Osteoblast (primary cell): ENCODE results near the gene BMPR1B. TPM values are rescaled to one million over a fixed set of nuclear protein-coding genes. Genes with fewer than 3 reads are reported as not detected.

Experiments
- DNase-seq: peaks from one replicate; pipeline ENCODE4 v3.0.0; 2011; ENCODE audit warnings: low spot score, mixed read lengths; ENCODE audit not compliant: insufficient read length; ENCODE audit errors: missing footprints
- H2AFZ ChIP-seq: 2 replicates; pipeline ENCODE4 v1.6.0; 2011; ENCODE audit warnings: mild to moderate bottlenecking, low read length
- H3K27ac ChIP-seq: 2 replicates; pipeline ENCODE4 v1.5.1; 2011; ENCODE audit warnings: mild to moderate bottlenecking, low read depth, low read length, moderate library complexity
- H3K27me3 ChIP-seq: 2 replicates; pipeline ENCODE4 v1.6.0; 2012; ENCODE audit warnings: mild to moderate bottlenecking, control low read depth, inconsistent platforms, low read length, moderate library complexity; ENCODE audit not compliant: insufficient read depth
- H3K36me3 ChIP-seq: 2 replicates; pipeline ENCODE4 v1.5.1; 2011; ENCODE audit warnings: mild to moderate bottlenecking, low read length, control low read depth, moderate library complexity; ENCODE audit not compliant: insufficient read depth
- H3K4me1 ChIP-seq: 2 replicates; pipeline ENCODE4 v1.5.1; 2011; ENCODE audit warnings: mild to moderate bottlenecking, low read length, control low read depth, moderate library complexity; ENCODE audit not compliant: insufficient read depth
- H3K4me2 ChIP-seq: 2 replicates; pipeline ENCODE4 v1.6.0; 2011; ENCODE audit warnings: mild to moderate bottlenecking, low read length; ENCODE audit not compliant: insufficient read depth
- H3K4me3 ChIP-seq: fragments of 200-600 bp; sonication (generic); 3 replicates; pipeline ENCODE4 v1.5.1; 2012; ENCODE audit warnings: mild to moderate bottlenecking, low read length, inconsistent platforms; ENCODE audit not compliant: insufficient read depth
- H3K79me2 ChIP-seq: 2 replicates; pipeline ENCODE4 v1.6.0; 2012; ENCODE audit warnings: mild to moderate bottlenecking, low read length, control low read depth, inconsistent platforms; ENCODE audit not compliant: insufficient read depth
- H3K9me3 ChIP-seq: 2 replicates; pipeline ENCODE4 v1.5.1; 2011; ENCODE audit warnings: low read depth, low read length, control low read depth
- H4K20me1 ChIP-seq: 2 replicates; pipeline ENCODE4 v1.6.0; 2012; ENCODE audit warnings: mild to moderate bottlenecking, low read length, control low read depth; ENCODE audit not compliant: insufficient read depth
- total RNA-seq: library from RNA; depleted of rRNA; stranded (reverse); fragments of >200 nt; gene quantifications from 2 replicates; pipeline ENCODE4 v1.2.3, GENCODE V29; 2012
- TF ChIP-seq, protein P1 (sequence below): IDR thresholded peaks from 2 replicates; pipeline ENCODE4 v1.5.1; 2011; ENCODE audit warnings: mild to moderate bottlenecking, low read depth, low read length, moderate library complexity; ENCODE audit errors: extremely low read depth

BMPR1B gene
- total RNA-seq, 1 donor, result 2.5 TPM

- DNase-seq, result no peak
- Histone ChIP-seq H3K4me2 (no peak overlapping the region), H4K20me1 (no peaks in the 10 kb centered on the region)
Observed at GRCh38 chr4:95186666-95187065, 428.9 kb downstream of the BMPR1B start.

GRCh38 chr4:95188701-95189370 lies 431.1 kb downstream of the BMPR1B start:
- Histone ChIP-seq H3K27me3 (no peaks in the 10 kb centered on the region), H3K4me3 (no peak overlapping the region), H4K20me1 (no peaks in the 10 kb centered on the region), H3K4me1 (no peaks in the 10 kb centered on the region), H3K79me2 (no peaks in the 10 kb centered on the region), H2AFZ (no peak overlapping the region), H3K36me3 (no peaks in the 10 kb centered on the region), H3K9me3 (no peaks in the 10 kb centered on the region), H3K4me2 (no peak overlapping the region), H3K27ac (no peak overlapping the region)
- no peak for DNase-seq
- TF ChIP-seq, protein P1, sequence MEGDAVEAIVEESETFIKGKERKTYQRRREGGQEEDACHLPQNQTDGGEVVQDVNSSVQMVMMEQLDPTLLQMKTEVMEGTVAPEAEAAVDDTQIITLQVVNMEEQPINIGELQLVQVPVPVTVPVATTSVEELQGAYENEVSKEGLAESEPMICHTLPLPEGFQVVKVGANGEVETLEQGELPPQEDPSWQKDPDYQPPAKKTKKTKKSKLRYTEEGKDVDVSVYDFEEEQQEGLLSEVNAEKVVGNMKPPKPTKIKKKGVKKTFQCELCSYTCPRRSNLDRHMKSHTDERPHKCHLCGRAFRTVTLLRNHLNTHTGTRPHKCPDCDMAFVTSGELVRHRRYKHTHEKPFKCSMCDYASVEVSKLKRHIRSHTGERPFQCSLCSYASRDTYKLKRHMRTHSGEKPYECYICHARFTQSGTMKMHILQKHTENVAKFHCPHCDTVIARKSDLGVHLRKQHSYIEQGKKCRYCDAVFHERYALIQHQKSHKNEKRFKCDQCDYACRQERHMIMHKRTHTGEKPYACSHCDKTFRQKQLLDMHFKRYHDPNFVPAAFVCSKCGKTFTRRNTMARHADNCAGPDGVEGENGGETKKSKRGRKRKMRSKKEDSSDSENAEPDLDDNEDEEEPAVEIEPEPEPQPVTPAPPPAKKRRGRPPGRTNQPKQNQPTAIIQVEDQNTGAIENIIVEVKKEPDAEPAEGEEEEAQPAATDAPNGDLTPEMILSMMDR, result no peak

More at GRCh38 chr4:95186666-95187065, 428.9 kb downstream of the BMPR1B start:
- H3K4me1 ChIP-seq, result no peaks in the 10 kb centered on the region
- no peaks in the 10 kb centered on the region for H3K27me3 ChIP-seq
- no peak overlapping the region for H2AFZ ChIP-seq
- H3K79me2 ChIP-seq, result no peaks in the 10 kb centered on the region
- H3K36me3 ChIP-seq, result no peaks in the 10 kb centered on the region
- H3K4me3 ChIP-seq, result no peak overlapping the region
- TF ChIP-seq, protein P1, result no peak
- no peak overlapping the region for H3K27ac ChIP-seq
- no peaks in the 10 kb centered on the region for H3K9me3 ChIP-seq

DNA sequence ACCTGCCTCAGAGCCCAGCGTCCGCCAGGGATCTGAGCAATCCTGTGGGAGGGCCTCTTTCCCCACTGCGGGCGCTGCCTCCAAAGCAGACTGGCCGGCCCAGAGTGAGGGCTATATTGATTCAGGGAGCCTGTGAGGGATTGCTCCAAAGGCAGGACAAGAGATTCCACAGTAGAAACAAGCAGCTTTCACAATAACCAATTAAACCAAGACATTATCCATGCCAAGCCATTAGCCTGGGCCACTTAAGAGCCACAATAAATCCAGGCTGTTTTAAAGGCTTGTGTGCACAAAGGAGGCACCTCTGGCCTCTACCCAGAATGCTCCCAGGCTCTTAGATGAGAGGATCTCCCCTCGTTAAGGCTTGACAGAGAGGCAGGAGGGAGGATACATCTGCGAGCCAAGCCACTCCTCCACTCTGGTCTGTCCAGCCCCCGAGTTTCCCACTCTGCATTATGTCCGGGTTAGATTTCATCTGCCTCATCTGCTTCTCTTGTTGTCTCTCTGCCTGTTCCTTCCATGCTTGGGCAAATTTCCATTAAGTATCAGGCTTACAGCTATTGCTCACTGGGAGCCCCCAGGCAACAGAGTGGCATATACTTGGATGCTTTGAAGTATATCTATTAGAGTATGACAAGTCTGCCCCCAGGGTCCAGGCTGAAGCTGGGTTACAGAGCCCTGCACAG lies 433.1 kb downstream of the BMPR1B start:
- H3K79me2 ChIP-seq, result no peaks in the 10 kb centered on the region
- no peaks in the 10 kb centered on the region for H3K27me3 ChIP-seq
- no peaks in the 10 kb centered on the region for H3K4me1 ChIP-seq
- no peak overlapping the region for H3K4me2 ChIP-seq
- no peak overlapping the region for H3K27ac ChIP-seq
- TF ChIP-seq, protein P1, result no peak
- H3K9me3 ChIP-seq, result no peaks in the 10 kb centered on the region
- DNase-seq, result no peak
- H3K4me3 ChIP-seq, result no peak overlapping the region
- H4K20me1 ChIP-seq, result no peaks in the 10 kb centered on the region
- no peaks in the 10 kb centered on the region for H3K36me3 ChIP-seq
- H2AFZ ChIP-seq, result no peak overlapping the region

- TF ChIP-seq, protein P1, result no peak
- Histone ChIP-seq H3K27ac (no peak overlapping the region), H2AFZ (no peak overlapping the region), H3K9me3 (no peaks in the 10 kb centered on the region), H3K36me3 (no peaks in the 10 kb centered on the region), H3K4me3 (no peak overlapping the region), H4K20me1 (no peaks in the 10 kb centered on the region), H3K27me3 (no peaks in the 10 kb centered on the region), H3K4me1 (no peaks in the 10 kb centered on the region), H3K4me2 (no peak overlapping the region), H3K79me2 (no peaks in the 10 kb centered on the region)
- no peak for DNase-seq
Observed at GRCh38 chr4:95191537-95191936, 433.8 kb downstream of the BMPR1B start.
